MM.1S (cell line): ENCODE results near the gene NR6A1.

Source experiments
- CTCF ChIP-seq: fragments of 300-600 bp; sonication (generic); IDR thresholded peaks from 2 replicates; pipeline ENCODE4 v1.5.1; 2016; ENCODE audit warnings: antibody characterized with exemption, low read length, mixed read lengths
- EZH2 ChIP-seq: fragments of 300-600 bp; sonication (generic); optimal IDR thresholded peaks from 2 replicates; pipeline ENCODE3; 2017; ENCODE audit warnings: low read depth, mild to moderate bottlenecking, antibody characterized with exemption, low read length, mixed read lengths
- EZH2phosphoT487 ChIP-seq: fragments of 300-600 bp; sonication (generic); IDR thresholded peaks from 2 replicates; pipeline ENCODE4 v1.6.1; 2018; ENCODE audit warnings: antibody characterized with exemption, low read length

- TF ChIP-seq CTCF: no peak
- TF ChIP-seq EZH2phosphoT487: no peak
- TF ChIP-seq EZH2: no peak
These were observed 86.9 kb downstream of the NR6A1 start for GRCh38 chr9:124684169-124684568.
